ENCODE results near the gene GKN2.

The GKN2 gene

GRCh38 chr2:68915393-68915792 is 37.3 kb downstream of the GKN2 start:
- TF ChIP-seq EZH2 (IDR thresholded peaks at IDR 0.05; ENCODE audit: borderline replicate concordance, low read depth, low read length, severe bottlenecking) (no peak), CTCF (IDR thresholded peaks at IDR 0.05; ENCODE audit: borderline replicate concordance, extremely low read depth, low read length, poor library complexity, severe bottlenecking) (no peak)
- Histone ChIP-seq H3K27ac (ENCODE audit: low read length) (no peak overlapping the region), H2AFZ (ENCODE audit: low read depth, low read length) (no peak overlapping the region), H3K79me2 (ENCODE audit: insufficient read depth, low read length) (peaks cover 1% of the 10 kb centered on the region; the same call in 1 of the 2 replicates), H3K27me3 (ENCODE audit: insufficient read depth, low read length, poor library complexity) (no peaks in the 10 kb centered on the region), H3K9ac (ENCODE audit: low read depth, low read length) (no peak overlapping the region), H3K4me3 (ENCODE audit: low read depth in 1 of 2, low read length in 2 of 2) (no peak overlapping the region), H4K20me1 (ENCODE audit: insufficient read depth, low read length) (no peaks in the 10 kb centered on the region), H3K4me2 (ENCODE audit: insufficient read depth, low read length) (no peak overlapping the region), H3K36me3 (ENCODE audit: insufficient read depth, low read length) (no peaks in the 10 kb centered on the region), H3K4me1 (ENCODE audit: insufficient read depth, low read length) (peaks cover 54% of the 10 kb centered on the region), H3K9me3 (ENCODE audit: insufficient read depth, low read length, severe bottlenecking) (no peaks in the 10 kb centered on the region)
- DNase-seq (no peak), ATAC-seq (ENCODE audit: insufficient read depth, low read depth) (no peak)

- H3K4me3 ChIP-seq (ENCODE audit: low read depth in 1 of 2, low read length in 2 of 2), result peak overlapping the region in 1 of 2 experiments; percentile 36; a peak in 2 of 4 replicates
- DNase-seq, result no peak
- H3K36me3 ChIP-seq (ENCODE audit: insufficient read depth, low read length), result no peaks in the 10 kb centered on the region
- H3K4me2 ChIP-seq (ENCODE audit: insufficient read depth, low read length), result peak overlapping the region; percentile 52
- H3K27me3 ChIP-seq (ENCODE audit: insufficient read depth, low read length, poor library complexity), result no peaks in the 10 kb centered on the region
- H3K27ac ChIP-seq (ENCODE audit: low read length), result peak overlapping the region; percentile 95
- no peaks in the 10 kb centered on the region for H4K20me1 ChIP-seq (ENCODE audit: insufficient read depth, low read length)
- TF ChIP-seq CTCF (IDR thresholded peaks at IDR 0.05; ENCODE audit: borderline replicate concordance, extremely low read depth, low read length, poor library complexity, severe bottlenecking), result no peak
- no peak for TF ChIP-seq EZH2 (IDR thresholded peaks at IDR 0.05; ENCODE audit: borderline replicate concordance, low read depth, low read length, severe bottlenecking)
- no peaks in the 10 kb centered on the region for H3K9me3 ChIP-seq (ENCODE audit: insufficient read depth, low read length, severe bottlenecking)
- H3K4me1 ChIP-seq (ENCODE audit: insufficient read depth, low read length), result peaks cover 74% of the 10 kb centered on the region
- ATAC-seq (ENCODE audit: insufficient read depth, low read depth), result no peak
- H3K79me2 ChIP-seq (ENCODE audit: insufficient read depth, low read length), result peaks cover 12% of the 10 kb centered on the region
- peak overlapping the region; percentile 54 for H2AFZ ChIP-seq (ENCODE audit: low read depth, low read length)
- peak overlapping the region; percentile 60 for H3K9ac ChIP-seq (ENCODE audit: low read depth, low read length)
These were observed 39.3 kb downstream of the GKN2 start for GRCh38 chr2:68913359-68913758.

GRCh38 chr2:68912732-68913131 is 40.0 kb downstream of the GKN2 start:
- Histone ChIP-seq H3K9ac (ENCODE audit: low read depth, low read length) (peak overlapping the region; percentile 60), H3K27me3 (ENCODE audit: insufficient read depth, low read length, poor library complexity) (no peaks in the 10 kb centered on the region), H3K4me2 (ENCODE audit: insufficient read depth, low read length) (peak overlapping the region; percentile 52), H3K9me3 (ENCODE audit: insufficient read depth, low read length, severe bottlenecking) (no peaks in the 10 kb centered on the region), H3K79me2 (ENCODE audit: insufficient read depth, low read length) (peaks cover 12% of the 10 kb centered on the region), H3K27ac (ENCODE audit: low read length) (peak overlapping the region; percentile 95), H3K4me1 (ENCODE audit: insufficient read depth, low read length) (peaks cover 80% of the 10 kb centered on the region), H2AFZ (ENCODE audit: low read depth, low read length) (0 out of 2 replicates have a peak overlapping the region, but pooled peaks have one; percentile 54), H4K20me1 (ENCODE audit: insufficient read depth, low read length) (no peaks in the 10 kb centered on the region), H3K4me3 (ENCODE audit: low read depth in 1 of 2, low read length in 2 of 2) (no peak overlapping the region; a peak in 1 of 4 replicates), H3K36me3 (ENCODE audit: insufficient read depth, low read length) (no peaks in the 10 kb centered on the region)
- ATAC-seq (ENCODE audit: insufficient read depth, low read depth), result peak; percentile 71
- no peak for TF ChIP-seq EZH2 (IDR thresholded peaks at IDR 0.05; ENCODE audit: borderline replicate concordance, low read depth, low read length, severe bottlenecking)
- no peak for TF ChIP-seq CTCF (IDR thresholded peaks at IDR 0.05; ENCODE audit: borderline replicate concordance, extremely low read depth, low read length, poor library complexity, severe bottlenecking)
- peak; percentile 85 for DNase-seq
